ENCODE results near the gene RFXANK. TPM values are rescaled to one million over a fixed set of nuclear protein-coding genes. Genes with fewer than 3 reads are reported as not detected.
A peak's percentile ranks its signal among the peaks of the same experiment; 100 is the strongest.
"Not testable (repeated sequence)": the region's sequence is repeated elsewhere in the genome, so short reads cannot be mapped to it uniquely, and the experiment has no call there.

The RFXANK gene
- 62.1 TPM for polyA plus RNA-seq (ENCODE audit: insufficient read length)
- long read RNA-seq, donor 1, transcript RFXANK-203 (9 exons, 1,212 nt): major isoform, 14 of 52 reads
- long read RNA-seq, donor 1, transcript RFXANK-208 (3 exons, 389 nt): minor isoform, 5 of 52 reads
- long read RNA-seq, donor 1, partial matches to known transcripts: 31 of 52 reads
- long read RNA-seq, donor 1, other reads (novel, unspliced or antisense): 0 of 52 reads
- long read RNA-seq, donor 2, transcript RFXANK-203 (9 exons, 1,212 nt): major isoform, 19 of 37 reads
- long read RNA-seq, donor 2, partial matches to known transcripts: 5 of 37 reads
- long read RNA-seq, donor 2, other reads (novel, unspliced or antisense): 8 of 37 reads
- long read RNA-seq, donor 3, transcript RFXANK-203 (9 exons, 1,212 nt): major isoform, 9 of 36 reads
- long read RNA-seq, donor 3, partial matches to known transcripts: 22 of 36 reads
- long read RNA-seq, donor 3, other reads (novel, unspliced or antisense): 0 of 36 reads
- long read RNA-seq, donor 4, partial matches to known transcripts: 0 of 4 reads
- long read RNA-seq, donor 4, other reads (novel, unspliced or antisense): 0 of 4 reads
- long read RNA-seq, donor 5, transcript RFXANK-203 (9 exons, 1,212 nt): major isoform, 18 of 55 reads
- long read RNA-seq, donor 5, partial matches to known transcripts: 16 of 55 reads
- long read RNA-seq, donor 5, other reads (novel, unspliced or antisense): 20 of 55 reads
- long read RNA-seq, donor 6, transcript RFXANK-203 (9 exons, 1,212 nt): major isoform, 13 of 68 reads
- long read RNA-seq, donor 6, partial matches to known transcripts: 31 of 68 reads
- long read RNA-seq, donor 6, other reads (novel, unspliced or antisense): 18 of 68 reads
- long read RNA-seq, donor 7, transcript RFXANK-203 (9 exons, 1,212 nt): major isoform, 15 of 73 reads
- long read RNA-seq, donor 7, partial matches to known transcripts: 27 of 73 reads
- long read RNA-seq, donor 7, other reads (novel, unspliced or antisense): 26 of 73 reads
- long read RNA-seq, donor 8, transcript RFXANK-203 (9 exons, 1,212 nt): major isoform, 14 of 24 reads
- long read RNA-seq, donor 8, partial matches to known transcripts: 0 of 24 reads
- long read RNA-seq, donor 8, other reads (novel, unspliced or antisense): 6 of 24 reads

- peak; percentile 100 for DNase-seq
Measured at GRCh38 chr19:19192078-19192882, at the start of gene RFXANK, which contains the start of gene BORCS8. Gene RFXANK, plus strand, starts transcription at chr19:19192258. Its CDS starts 1,689 bp downstream, at chr19:19193947. Gene BORCS8, minus strand, starts transcription at chr19:19192152. Its CDS starts 35 bp downstream, at chr19:19192117.

GRCh38 chr19:19142347-19142746, 49.7 kb upstream of the RFXANK start:
- no peak for DNase-seq

GRCh38 chr19:19145281-19145680, 46.8 kb upstream of the RFXANK start:
- DNase-seq: no peak

GRCh38 chr19:19145684-19146608, 46.1 kb upstream of the RFXANK start:
- DNase-seq: peak; percentile 56

GRCh38 chr19:19146865-19147264, 45.2 kb upstream of the RFXANK start:
- no peak for DNase-seq

- DNase-seq: no peak
Measured at GRCh38 chr19:19147344-19147743, 44.7 kb upstream of the RFXANK start.

DNA sequence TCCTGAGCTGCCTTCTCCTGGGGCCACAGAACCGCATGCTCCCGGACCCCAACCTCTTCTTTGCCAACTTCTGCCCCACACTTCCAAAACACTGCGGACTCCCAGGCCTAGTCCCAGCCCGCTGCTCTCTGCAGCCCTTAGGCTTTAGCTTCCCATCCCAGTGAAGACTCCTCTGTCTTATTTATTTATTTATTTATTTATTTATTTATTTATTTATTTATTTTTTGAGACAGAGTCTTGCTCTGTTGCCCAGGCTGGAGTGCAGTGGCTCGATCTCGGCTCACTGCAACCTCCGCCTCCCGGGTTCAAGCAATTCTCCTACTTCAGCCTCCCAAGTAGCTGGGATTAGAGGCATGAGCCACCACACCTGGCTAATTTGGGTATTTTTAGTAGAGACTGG, 43.6 kb upstream of the RFXANK start:
- not testable (repeated sequence) for DNase-seq

DNA sequence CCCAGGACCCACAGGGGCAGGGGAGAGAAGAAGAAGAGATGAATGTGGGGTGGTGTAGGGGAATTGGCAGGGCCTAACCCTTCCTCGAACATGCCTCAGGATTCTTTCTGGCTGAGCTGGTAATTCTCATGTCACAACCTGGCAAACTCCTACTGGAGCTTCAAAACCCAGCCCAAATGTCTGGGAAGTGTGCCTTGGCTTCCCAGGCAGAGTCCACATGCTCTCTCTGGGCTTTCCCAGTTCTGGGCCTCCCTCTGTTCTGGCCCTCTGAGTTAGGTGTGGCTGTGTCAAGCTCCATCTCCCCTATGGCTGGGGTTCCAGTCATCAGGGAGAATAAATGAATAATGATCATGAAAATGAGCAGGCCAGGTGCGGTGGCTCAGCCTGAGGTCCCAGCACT, 42.6 kb upstream of the RFXANK start:
- no peak for DNase-seq

- DNase-seq: no peak
Measured at GRCh38 chr19:19151418-19151817, 40.6 kb upstream of the RFXANK start.

GRCh38 chr19:19152668-19153384, 39.2 kb upstream of the RFXANK start:
- no peak for DNase-seq

DNA sequence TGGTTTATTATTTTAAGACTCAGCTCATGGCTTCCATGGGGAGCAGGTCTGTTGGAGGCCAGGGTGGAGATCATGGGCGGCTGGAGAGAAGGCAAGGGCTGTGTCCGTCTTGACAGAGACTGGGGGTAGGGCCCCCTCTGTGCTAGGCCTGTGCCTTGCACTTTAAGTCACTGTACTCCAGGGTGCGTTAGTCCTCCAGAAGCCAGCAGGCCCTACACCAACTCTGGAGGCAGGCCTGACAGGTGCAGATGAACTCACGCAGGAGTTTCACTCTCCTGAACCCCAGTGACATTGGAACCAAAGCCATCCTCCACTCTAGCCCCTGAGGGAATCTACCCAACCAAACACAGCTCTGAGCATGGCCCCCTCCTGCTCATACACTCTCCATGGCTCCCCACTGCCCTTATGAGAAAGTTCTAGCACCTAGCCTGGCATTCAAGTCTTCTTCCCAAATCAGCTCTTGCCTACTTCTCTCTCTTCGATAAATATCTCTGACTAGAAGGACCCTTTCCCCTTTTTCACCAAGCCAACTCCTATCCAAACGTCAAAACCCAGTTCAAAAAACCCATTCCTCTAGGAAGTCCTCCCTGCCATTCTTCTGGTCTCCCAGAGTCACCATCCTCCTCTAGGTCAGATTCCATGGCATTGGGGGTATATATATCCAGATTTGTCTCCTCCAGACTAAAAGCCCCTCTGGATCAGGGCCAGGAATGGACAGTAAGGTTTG, 37.1 kb upstream of the RFXANK start:
- DNase-seq: no peak

DNA sequence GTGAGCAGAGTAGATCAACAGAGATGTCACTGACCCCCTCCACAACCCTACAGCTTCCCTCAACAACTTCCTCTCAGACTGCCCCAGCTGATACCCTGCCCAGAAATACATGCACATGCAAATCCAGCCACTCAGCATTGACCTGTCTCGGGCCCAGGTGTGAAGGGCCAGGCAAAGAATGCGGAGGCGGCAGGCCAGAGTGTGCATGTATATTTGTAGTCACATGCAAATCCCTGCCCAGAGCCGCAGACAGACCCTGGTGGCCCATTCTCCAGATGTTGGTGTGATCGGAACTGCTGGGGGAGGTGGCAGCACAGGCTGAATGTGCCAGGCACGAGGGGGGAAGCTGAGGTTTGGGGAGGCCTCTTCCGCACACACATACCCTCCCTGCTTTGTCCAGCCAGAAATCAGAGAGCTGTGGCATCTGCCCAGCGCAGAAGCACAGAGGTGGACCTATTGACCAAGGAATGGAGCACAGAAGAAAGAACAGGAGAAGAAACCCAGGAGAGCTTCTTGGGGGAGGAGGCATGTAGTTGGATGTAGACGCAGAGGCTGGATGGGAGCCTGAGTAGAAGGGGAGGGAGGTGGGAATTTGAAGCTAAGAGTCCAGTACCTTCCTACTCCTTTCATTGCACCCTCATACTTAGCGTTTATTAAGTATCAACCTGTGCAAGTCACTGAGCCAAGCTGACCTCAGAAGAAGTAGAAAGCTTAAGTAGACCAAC, 36.4 kb upstream of the RFXANK start:
- DNase-seq: no peak

GRCh38 chr19:19157808-19158207, 34.2 kb upstream of the RFXANK start:
- DNase-seq: no peak

- DNase-seq: no peak
Measured at GRCh38 chr19:19159534-19159933, 32.5 kb upstream of the RFXANK start.

DNA sequence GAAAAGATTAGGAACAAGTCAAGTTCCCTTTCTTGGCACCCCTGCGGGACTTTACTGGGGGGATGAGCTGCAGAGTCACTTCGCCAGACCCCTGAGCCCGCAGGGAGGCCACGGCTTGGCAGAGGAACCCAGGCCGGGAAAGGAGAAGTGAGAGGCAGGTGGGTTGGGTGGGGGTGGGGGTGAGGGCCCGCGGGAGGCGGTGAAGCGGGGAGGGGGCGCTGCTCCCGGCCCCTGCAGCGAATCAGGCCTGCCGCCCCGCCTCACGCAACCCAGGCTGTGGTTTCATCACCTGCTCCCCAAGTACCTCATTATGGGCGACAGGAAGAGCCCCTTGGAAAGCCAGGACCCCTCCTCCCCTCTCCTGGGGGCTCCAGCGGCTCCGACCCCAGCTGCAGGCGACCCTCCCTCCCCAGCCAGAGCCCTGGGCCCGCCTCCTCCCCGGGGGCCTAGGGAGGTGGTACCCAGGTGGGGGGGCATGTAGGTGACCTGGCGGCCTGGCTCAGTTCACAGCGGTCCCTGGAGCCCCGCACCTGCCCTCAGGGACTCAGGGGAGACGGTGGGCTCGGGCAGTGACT, 31.5 kb upstream of the RFXANK start:
- no peak for DNase-seq

DNA sequence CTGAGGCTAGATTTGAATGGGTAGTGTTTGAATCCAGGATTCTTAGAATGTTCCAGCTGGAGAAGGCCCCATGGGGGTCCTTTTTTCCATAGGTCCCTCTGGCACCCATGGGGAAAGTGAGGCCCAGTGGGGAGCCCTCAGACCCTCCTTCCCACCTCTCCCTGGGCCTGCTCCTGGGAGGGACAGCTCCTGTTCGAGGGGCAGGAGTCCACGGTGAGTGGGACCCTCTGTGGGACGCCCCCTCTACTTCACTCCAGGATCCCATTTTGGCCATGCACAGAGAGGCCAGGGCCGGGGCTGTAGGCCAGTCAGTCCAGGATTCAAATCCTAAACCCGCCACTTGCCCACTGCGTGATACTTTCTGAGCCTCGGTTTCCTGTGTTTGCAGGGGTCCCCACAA, 29.6 kb upstream of the RFXANK start:
- DNase-seq: no peak

GRCh38 chr19:19165396-19165795, 26.7 kb upstream of the RFXANK start:
- no peak for DNase-seq

DNA sequence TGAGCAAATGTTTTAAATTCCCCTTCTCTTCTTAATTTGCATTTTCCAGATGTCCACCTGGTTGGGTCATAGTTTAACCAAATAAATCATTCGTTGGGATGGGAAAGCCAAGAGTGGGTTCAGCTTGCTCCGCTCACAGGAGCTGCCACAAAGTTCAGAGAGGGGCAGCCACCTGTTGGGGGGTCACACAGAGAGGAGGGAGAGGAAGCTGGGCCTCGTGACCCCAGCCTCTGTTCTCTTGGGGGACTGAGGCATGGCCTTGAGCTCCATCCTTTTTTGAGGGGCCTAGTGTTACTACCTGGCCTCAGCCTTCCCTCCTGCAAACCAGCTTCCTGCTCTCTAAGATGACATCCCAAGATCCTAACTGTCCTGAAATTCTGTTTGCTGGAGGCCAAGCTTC, 24.4 kb upstream of the RFXANK start:
- DNase-seq: no peak
